HEK293 (cell line): ENCODE data around the gene SLC25A19.

ENCODE experiments used
- CTCF ChIA-PET: fragments of 350-600 bp; formaldehyde crosslinking; extraction: SDS; loops from one replicate; lab custom pipeline; 2021; ENCODE audit warnings: antibody characterized with exemption; lab: Yijun Ruan, JAX
- POLR2A ChIA-PET: fragments of 300-600 bp; formaldehyde crosslinking; extraction: SDS; loops from one replicate; lab custom pipeline; 2020; ENCODE audit warnings: antibody characterized with exemption, inconsistent platforms; lab: Yijun Ruan, JAX
- H3K27ac ChIP-seq: fragments of 200-500 bp; sonication (Bioruptor generic); 2 replicates; pipeline ENCODE4 v1.5.1; 2014; ENCODE audit warnings: low read depth, low read length, control low read depth, inconsistent platforms; ENCODE audit errors: extremely low read depth
- H3K36me3 ChIP-seq, 2 experiments: fragments of 200-500 bp in 1 of 2; sonication (Bioruptor generic) in 1 of 2; 1 replicate in 1 of 2; 2 replicates in 1 of 2; pipeline ENCODE4 v1.5.1; 2014 to 2017; ENCODE audit warnings: inconsistent platforms in 2 of 2, low read length in 2 of 2; ENCODE audit not compliant: control insufficient read depth in 2 of 2, insufficient read depth in 1 of 2
- H3K4me1 ChIP-seq: fragments of 200-500 bp; sonication (Bioruptor generic); 2 replicates; pipeline ENCODE4 v1.5.1; 2014; ENCODE audit warnings: mild to moderate bottlenecking, low read length, inconsistent platforms; ENCODE audit not compliant: control insufficient read depth, insufficient read depth
- H3K4me3 ChIP-seq: 2 replicates; pipeline ENCODE4 v1.5.1; 2011; ENCODE audit warnings: low read depth, mild to moderate bottlenecking, control low read depth, low read length, moderate library complexity
- H3K9me3 ChIP-seq: fragments of 200-500 bp; sonication (Bioruptor generic); 2 replicates; pipeline ENCODE4 v1.5.1; 2014; ENCODE audit warnings: low read depth, low read length, inconsistent platforms; ENCODE audit not compliant: control insufficient read depth, insufficient read depth
- ELK4 ChIP-seq: IDR thresholded peaks from 2 replicates; pipeline ENCODE4 v1.6.1; 2011; ENCODE audit warnings: mild to moderate bottlenecking, low read depth, low read length, borderline replicate concordance
- KLF1 ChIP-seq: fragments of 450-650 bp; formaldehyde crosslinking; IDR thresholded peaks from 2 replicates; pipeline ENCODE4 v1.5.1; 2016; ENCODE audit warnings: missing biosample characterization, missing genetic modification characterization
- KLF10 ChIP-seq: fragments of 450-650 bp; IDR thresholded peaks from 2 replicates; pipeline ENCODE4 v1.5.1; 2018; ENCODE audit warnings: missing biosample characterization, mild to moderate bottlenecking, missing genetic modification characterization
- KLF9 ChIP-seq: fragments of 450-650 bp; formaldehyde crosslinking; IDR thresholded peaks from 2 replicates; pipeline ENCODE4 v1.5.1; 2016; ENCODE audit warnings: missing biosample characterization, missing genetic modification characterization, low read depth
- OSR2 ChIP-seq: fragments of 450-650 bp; formaldehyde crosslinking; IDR thresholded peaks from 2 replicates; pipeline ENCODE4 v1.5.1; 2016; ENCODE audit warnings: missing biosample characterization, missing genetic modification characterization
- SALL2 ChIP-seq: fragments of 450-650 bp; formaldehyde crosslinking; IDR thresholded peaks from 2 replicates; pipeline ENCODE4 v1.5.0; 2017; ENCODE audit warnings: missing biosample characterization, mild to moderate bottlenecking, missing genetic modification characterization, borderline replicate concordance
- ZBTB7A ChIP-seq: fragments of 450-650 bp; formaldehyde crosslinking; IDR thresholded peaks from 2 replicates; pipeline ENCODE4 v1.5.1; 2016; ENCODE audit warnings: low read depth, missing biosample characterization, missing genetic modification characterization
- ZFP69B ChIP-seq: fragments of 450-650 bp; formaldehyde crosslinking; IDR thresholded peaks from 2 replicates; pipeline ENCODE4 v1.5.1; 2016; ENCODE audit warnings: missing biosample characterization, missing genetic modification characterization
- ZIC2 ChIP-seq: fragments of 450-650 bp; formaldehyde crosslinking; IDR thresholded peaks from 2 replicates; pipeline ENCODE4 v1.5.1; 2016; ENCODE audit warnings: missing biosample characterization, missing genetic modification characterization
- ZNF16 ChIP-seq: fragments of 450-650 bp; formaldehyde crosslinking; IDR thresholded peaks from 2 replicates; pipeline ENCODE4 v1.5.1; 2016; ENCODE audit warnings: low read depth, missing biosample characterization, missing genetic modification characterization
- ZNF202 ChIP-seq: fragments of 450-650 bp; formaldehyde crosslinking; IDR thresholded peaks from 2 replicates; pipeline ENCODE4 v1.5.1; 2016; ENCODE audit warnings: missing biosample characterization, missing genetic modification characterization, borderline replicate concordance
- ZNF239 ChIP-seq: fragments of 450-650 bp; formaldehyde crosslinking; IDR thresholded peaks from 2 replicates; pipeline ENCODE4 v1.5.1; 2016; ENCODE audit warnings: missing biosample characterization, missing genetic modification characterization
- ZNF398 ChIP-seq: fragments of 450-650 bp; formaldehyde crosslinking; IDR thresholded peaks from 2 replicates; pipeline ENCODE4 v1.5.1; 2017; ENCODE audit warnings: missing biosample characterization, missing genetic modification characterization
- ZNF501 ChIP-seq: fragments of 450-650 bp; formaldehyde crosslinking; IDR thresholded peaks from 2 replicates; pipeline ENCODE4 v1.5.1; 2016; ENCODE audit warnings: missing biosample characterization, missing genetic modification characterization
- ZNF549 ChIP-seq: fragments of 450-650 bp; IDR thresholded peaks from 2 replicates; pipeline ENCODE4 v1.5.1; 2018; ENCODE audit warnings: missing biosample characterization, missing genetic modification characterization, mild to moderate bottlenecking, inconsistent platforms, moderate library complexity
- ZNF621 ChIP-seq: fragments of 450-650 bp; formaldehyde crosslinking; IDR thresholded peaks from 2 replicates; pipeline ENCODE4 v1.5.1; 2017; ENCODE audit warnings: missing biosample characterization, missing genetic modification characterization
- ZNF692 ChIP-seq: fragments of 450-650 bp; formaldehyde crosslinking; IDR thresholded peaks from 2 replicates; pipeline ENCODE4 v1.5.1; 2016; ENCODE audit warnings: missing biosample characterization, missing genetic modification characterization
- ZNF791 ChIP-seq: fragments of 450-650 bp; formaldehyde crosslinking; IDR thresholded peaks from 2 replicates; pipeline ENCODE4 v1.5.1; 2016; ENCODE audit warnings: missing biosample characterization, missing genetic modification characterization
- TF ChIP-seq, protein P1 (sequence below): fragments of 450-650 bp; formaldehyde crosslinking; IDR thresholded peaks from 2 replicates; pipeline ENCODE4 v1.5.1; 2017; ENCODE audit warnings: missing biosample characterization, missing genetic modification characterization
- TF ChIP-seq, protein P2 (sequence below): fragments of 450-650 bp; formaldehyde crosslinking; IDR thresholded peaks from 2 replicates; pipeline ENCODE4 v1.5.1; 2017; ENCODE audit warnings: missing biosample characterization, missing genetic modification characterization
- TF ChIP-seq, protein P3 (sequence below): fragments of 450-650 bp; formaldehyde crosslinking; optimal IDR thresholded peaks from 2 replicates; pipeline ENCODE3; 2016; ENCODE audit warnings: missing biosample characterization, mild to moderate bottlenecking, missing genetic modification characterization

The SLC25A19 gene

DNA sequence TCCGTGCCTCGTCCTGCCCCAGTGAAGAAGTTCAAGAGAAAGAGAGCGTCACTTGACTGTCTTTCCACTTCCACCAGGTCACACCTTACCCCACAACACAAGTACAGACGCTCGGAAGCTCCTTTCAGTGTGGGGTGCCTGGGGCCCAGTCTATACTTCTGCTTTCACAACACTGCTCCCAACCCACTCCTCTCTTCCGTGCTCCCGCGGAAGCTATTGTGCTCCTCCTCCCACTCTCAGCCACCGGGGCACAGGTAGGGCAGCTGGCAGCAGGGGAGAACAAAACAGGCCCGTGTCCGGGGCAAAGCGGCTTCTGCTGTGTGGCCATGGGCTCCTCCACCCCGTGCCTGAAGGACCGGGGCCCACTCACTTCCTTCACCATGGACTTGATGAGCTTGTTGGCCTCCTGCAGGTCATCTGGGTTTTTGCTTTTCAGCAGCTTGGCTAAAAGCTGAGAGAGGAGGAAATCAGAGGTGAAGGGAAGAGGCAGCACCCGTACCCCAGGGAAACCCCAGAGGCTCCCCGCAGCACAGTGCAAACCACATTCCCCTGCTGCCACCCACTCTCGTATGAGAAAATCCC is 46.7 kb downstream of the SLC25A19 start:
- TF ChIP-seq ZFP69B = peak; percentile 51; the same call in 1 of the 2 replicates
- TF ChIP-seq ZIC2 (tag by site-specific recombination) = no peak
- TF ChIP-seq ZNF692 (tag by site-specific recombination) = no peak
- Histone ChIP-seq H3K27ac (no peak overlapping the region), H3K36me3 (peaks cover 20 to 95% of the 10 kb centered on the region in 2 experiments), H3K4me3 (no peak overlapping the region), H3K4me1 (no peaks in the 10 kb centered on the region), H3K9me3 (no peaks in the 10 kb centered on the region)
- ChIA-PET POLR2A (no interaction called here), CTCF (interaction anchor here (0.5 to 7.4 kb wide), 6 partner anchors 18 to 180 kb away, joined by 3 to 74 read pairs (median 20); partner anchors contain the start of genes GGA3, MIF4GD and MRPS7)

DNA sequence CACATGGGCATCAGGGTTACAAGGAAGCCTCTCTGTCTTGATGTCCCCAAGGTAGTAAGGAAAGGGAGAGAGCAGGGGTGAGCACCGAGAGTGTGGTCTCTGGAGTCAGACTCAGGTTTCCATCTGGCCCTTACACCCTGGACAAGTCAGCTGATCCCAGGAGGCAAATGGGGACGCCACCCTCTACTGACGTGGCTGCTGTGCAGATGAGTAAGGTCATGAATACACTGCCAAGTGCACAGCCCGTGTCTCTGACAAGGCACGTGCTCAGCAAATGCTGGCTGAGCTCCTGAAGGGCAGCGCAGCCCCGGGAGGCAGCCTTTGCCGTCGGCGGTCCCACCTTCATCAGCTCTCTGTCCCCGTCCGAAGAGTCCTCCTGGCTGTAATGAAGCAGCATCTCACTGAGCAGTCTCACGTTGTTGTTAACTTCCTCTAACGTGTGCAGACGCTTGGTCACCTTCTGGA is 47.2 kb downstream of the SLC25A19 start:
- CTCF ChIA-PET = interaction anchor here (0.5 to 7.4 kb wide), 9 partner anchors 7 to 170 kb away, joined by 3 to 74 read pairs (median 30); partner anchors contain the start of genes GGA3, MIF4GD and MRPS7
- peaks cover 25 to 98% of the 10 kb centered on the region in 2 experiments for H3K36me3 ChIP-seq
- no peak overlapping the region for H3K27ac ChIP-seq

More for the DNA sequence above, 47.2 kb downstream of the SLC25A19 start:
- no peak for TF ChIP-seq SALL2
- TF ChIP-seq, protein P1, sequence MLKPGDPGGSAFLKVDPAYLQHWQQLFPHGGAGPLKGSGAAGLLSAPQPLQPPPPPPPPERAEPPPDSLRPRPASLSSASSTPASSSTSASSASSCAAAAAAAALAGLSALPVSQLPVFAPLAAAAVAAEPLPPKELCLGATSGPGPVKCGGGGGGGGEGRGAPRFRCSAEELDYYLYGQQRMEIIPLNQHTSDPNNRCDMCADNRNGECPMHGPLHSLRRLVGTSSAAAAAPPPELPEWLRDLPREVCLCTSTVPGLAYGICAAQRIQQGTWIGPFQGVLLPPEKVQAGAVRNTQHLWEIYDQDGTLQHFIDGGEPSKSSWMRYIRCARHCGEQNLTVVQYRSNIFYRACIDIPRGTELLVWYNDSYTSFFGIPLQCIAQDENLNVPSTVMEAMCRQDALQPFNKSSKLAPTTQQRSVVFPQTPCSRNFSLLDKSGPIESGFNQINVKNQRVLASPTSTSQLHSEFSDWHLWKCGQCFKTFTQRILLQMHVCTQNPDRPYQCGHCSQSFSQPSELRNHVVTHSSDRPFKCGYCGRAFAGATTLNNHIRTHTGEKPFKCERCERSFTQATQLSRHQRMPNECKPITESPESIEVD (tag by site-specific recombination) = no peak
- no peak for TF ChIP-seq ZNF398 (tag by site-specific recombination)
- TF ChIP-seq ZNF549 (tag by site-specific recombination) = no peak
- TF ChIP-seq KLF9 = no peak
- no peak for TF ChIP-seq KLF10 (tag by site-specific recombination)
- no peak for TF ChIP-seq KLF1
- TF ChIP-seq ZNF16 = no peak
- TF ChIP-seq, protein P2, sequence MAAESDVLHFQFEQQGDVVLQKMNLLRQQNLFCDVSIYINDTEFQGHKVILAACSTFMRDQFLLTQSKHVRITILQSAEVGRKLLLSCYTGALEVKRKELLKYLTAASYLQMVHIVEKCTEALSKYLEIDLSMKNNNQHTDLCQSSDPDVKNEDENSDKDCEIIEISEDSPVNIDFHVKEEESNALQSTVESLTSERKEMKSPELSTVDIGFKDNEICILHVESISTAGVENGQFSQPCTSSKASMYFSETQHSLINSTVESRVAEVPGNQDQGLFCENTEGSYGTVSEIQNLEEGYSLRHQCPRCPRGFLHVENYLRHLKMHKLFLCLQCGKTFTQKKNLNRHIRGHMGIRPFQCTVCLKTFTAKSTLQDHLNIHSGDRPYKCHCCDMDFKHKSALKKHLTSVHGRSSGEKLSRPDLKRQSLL (tag by site-specific recombination) = no peak
- TF ChIP-seq, protein P3, sequence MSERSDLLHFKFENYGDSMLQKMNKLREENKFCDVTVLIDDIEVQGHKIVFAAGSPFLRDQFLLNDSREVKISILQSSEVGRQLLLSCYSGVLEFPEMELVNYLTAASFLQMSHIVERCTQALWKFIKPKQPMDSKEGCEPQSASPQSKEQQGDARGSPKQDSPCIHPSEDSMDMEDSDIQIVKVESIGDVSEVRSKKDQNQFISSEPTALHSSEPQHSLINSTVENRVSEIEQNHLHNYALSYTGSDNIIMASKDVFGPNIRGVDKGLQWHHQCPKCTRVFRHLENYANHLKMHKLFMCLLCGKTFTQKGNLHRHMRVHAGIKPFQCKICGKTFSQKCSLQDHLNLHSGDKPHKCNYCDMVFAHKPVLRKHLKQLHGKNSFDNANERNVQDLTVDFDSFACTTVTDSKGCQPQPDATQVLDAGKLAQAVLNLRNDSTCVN (tag by site-specific recombination) = no peak
- TF ChIP-seq ZNF501 (tag by site-specific recombination) = no peak
- TF ChIP-seq ZBTB7A (tag by site-specific recombination) = no peak
- TF ChIP-seq ELK4 = no peak
- no peak for TF ChIP-seq ZNF239 (tag by site-specific recombination)
- TF ChIP-seq ZNF791 (tag by site-specific recombination) = no peak
- TF ChIP-seq ZNF202 (tag by site-specific recombination) = no peak
- TF ChIP-seq ZNF621 (tag by site-specific recombination) = no peak
- TF ChIP-seq OSR2 = no peak
- Histone ChIP-seq H3K9me3 (no peaks in the 10 kb centered on the region), H3K4me3 (no peak overlapping the region), H3K4me1 (no peaks in the 10 kb centered on the region)
- POLR2A ChIA-PET = no interaction called here
